K562 (cell line): Measurements from ENCODE around the gene RELA. TPM values are rescaled to one million over a fixed set of nuclear protein-coding genes. Genes with fewer than 3 reads are reported as not detected.

Experiments used
- BHLHE40 ChIP-seq: IDR thresholded peaks from 2 replicates; pipeline ENCODE4 v1.6.1; 2011; ENCODE audit warnings: low read length, improper control_type of control experiment
- BRF2 ChIP-seq: IDR thresholded peaks from 3 replicates; pipeline ENCODE4 v1.6.1; 2011; ENCODE audit warnings: borderline replicate concordance, mild to moderate bottlenecking; ENCODE audit not compliant: insufficient read length, insufficient read depth
- CTBP1 ChIP-seq: fragments of 450-650 bp; IDR thresholded peaks from 2 replicates; pipeline ENCODE4 v1.6.1; 2016; ENCODE audit warnings: borderline replicate concordance
- JUNB ChIP-seq: fragments of 450-650 bp; formaldehyde crosslinking; conservative IDR thresholded peaks from 2 replicates; pipeline ENCODE4 v1.4.0; 2020; ENCODE audit warnings: mild to moderate bottlenecking
- LCOR ChIP-seq: sonication (generic); formaldehyde crosslinking; IDR thresholded peaks from 2 replicates; pipeline ENCODE4 v1.8.0; 2022; ENCODE audit warnings: mild to moderate bottlenecking, missing genetic modification reagents
- NCOR1 ChIP-seq: fragments of 450-650 bp; IDR thresholded peaks from 2 replicates; pipeline ENCODE4 v1.6.1; 2016; ENCODE audit warnings: mild to moderate bottlenecking, moderate library complexity
- SIN3B ChIP-seq: fragments of 450-650 bp; IDR thresholded peaks from 2 replicates; pipeline ENCODE4 v1.6.1; 2017; ENCODE audit warnings: low read depth, mild to moderate bottlenecking, moderate library complexity
- SLC30A9 ChIP-seq: fragments of 250-450 bp; sonication (Bioruptor Pico); IDR thresholded peaks from 2 replicates; pipeline ENCODE4 v1.8.0; 2022; ENCODE audit warnings: mild to moderate bottlenecking, moderate library complexity
- SNAPC5 ChIP-seq: fragments of 250-450 bp; sonication (Bioruptor Pico); IDR thresholded peaks from 2 replicates; pipeline ENCODE4 v1.8.0; 2021; ENCODE audit warnings: moderate library complexity, mild to moderate bottlenecking, inconsistent platforms
- SRSF7 ChIP-seq: fragments of 200-400 bp; formaldehyde crosslinking; optimal IDR thresholded peaks from 2 replicates; pipeline ENCODE3; 2017; ENCODE audit warnings: mild to moderate bottlenecking, low read depth, low read length
- TAF1 ChIP-seq: IDR thresholded peaks from 2 replicates; pipeline ENCODE4 v1.6.1; 2011; ENCODE audit warnings: mild to moderate bottlenecking, low read length, moderate library complexity; ENCODE audit not compliant: insufficient read depth, control insufficient read depth, severe bottlenecking; ENCODE audit errors: extremely low read depth
- TGIF2 ChIP-seq: sonication (generic); formaldehyde crosslinking; IDR thresholded peaks from 2 replicates; pipeline ENCODE4 v1.8.1; 2022; ENCODE audit warnings: mild to moderate bottlenecking, missing genetic modification reagents, moderate library complexity
- ZNF165 ChIP-seq: fragments of 250-450 bp; sonication (Bioruptor Pico); IDR thresholded peaks from 2 replicates; pipeline ENCODE4 v1.4.0; 2020; ENCODE audit warnings: borderline replicate concordance
- ZNF639 ChIP-seq, 2 experiments: fragments of 200-800 bp in 1 of 2; sonication (Bioruptor generic) in 1 of 2; sonication (generic) in 1 of 2; formaldehyde crosslinking in 1 of 2; IDR thresholded peaks in 1 of 2; conservative IDR thresholded peaks in 1 of 2; 2 replicates each; pipeline versions ENCODE4 v1.5.0 to v1.6.1; 2016 to 2020; ENCODE audit warnings: missing compliant biosample characterization in 1 of 2, missing genetic modification characterization in 1 of 2, missing genetic modification reagents in 1 of 2
- polyA plus RNA-seq, 8 experiments: library from polyadenylated mRNA; depleted of rRNA in 4 of 8; stranded (reverse) in 5 of 8; unstranded in 3 of 8; fragments of >200 nt; fragmentation: Nextera tagmentation in 2 of 8; fragmentation: Illumina TruSeq in 1 of 8; extraction: Ambion mirVana in 2 of 8; extraction: Trizol in 1 of 8; gene quantifications; 2 replicates each; pipeline versions ENCODE4 v1.2.1 to v1.2.3, GENCODE V29; 2011 to 2014; ENCODE audit warnings: inconsistent platforms in 1 of 8, missing spikeins in 1 of 8
- total RNA-seq, 7 experiments: library from RNA; depleted of rRNA in 6 of 7; stranded (reverse); fragments of >200 nt in 6 of 7; fragmentation: Illumina TruSeq in 2 of 7; extraction: Trizol in 2 of 7; gene quantifications; 2 replicates each; pipeline versions ENCODE4 v1.2.1 to v1.2.3, GENCODE V29; 2011 to 2021; ENCODE audit warnings: low replicate concordance in 1 of 7
- TF ChIP-seq, protein P1 (sequence below): fragments of 450-650 bp; formaldehyde crosslinking; IDR thresholded peaks from 2 replicates; pipeline ENCODE4 v1.4.0; 2022; ENCODE audit warnings: missing genetic modification characterization
- TF ChIP-seq, protein P2 (sequence below): fragments of 250-450 bp; sonication (Bioruptor Pico); IDR thresholded peaks from 2 replicates; pipeline ENCODE4 v1.8.0; 2022; ENCODE audit warnings: moderate library complexity, mild to moderate bottlenecking, inconsistent platforms
- TF ChIP-seq, protein P3 (sequence below), 3 experiments: fragments of 200-800 bp in 1 of 3; sonication (Bioruptor generic) in 1 of 3; sonication (generic) in 1 of 3; formaldehyde crosslinking in 1 of 3; IDR thresholded peaks; 2 replicates each; pipeline versions ENCODE4 v1.6.1 to v1.8.0; 2016 to 2022; ENCODE audit warnings: mild to moderate bottlenecking in 2 of 3, missing compliant biosample characterization in 2 of 3, missing genetic modification characterization in 2 of 3, missing genetic modification reagents in 1 of 3
- TF ChIP-seq, protein P4 (sequence below): fragments of 250-450 bp; sonication (Bioruptor Pico); IDR thresholded peaks from 2 replicates; pipeline ENCODE4 v1.4.0; 2020; ENCODE audit warnings: mild to moderate bottlenecking, moderate library complexity

Gene RELA
- total and polyA plus RNA-seq, 9 of the 15 experiments (the other 6 are each of a cell fraction or from before 2014, with no cell fraction given) = 6.0 to 67.4 (median 20.6) TPM

GRCh38 chr11:65711785-65712632 is 49.3 kb upstream of the RELA start, which contains the start of gene KAT5 (continued):
- TF ChIP-seq, protein P1, sequence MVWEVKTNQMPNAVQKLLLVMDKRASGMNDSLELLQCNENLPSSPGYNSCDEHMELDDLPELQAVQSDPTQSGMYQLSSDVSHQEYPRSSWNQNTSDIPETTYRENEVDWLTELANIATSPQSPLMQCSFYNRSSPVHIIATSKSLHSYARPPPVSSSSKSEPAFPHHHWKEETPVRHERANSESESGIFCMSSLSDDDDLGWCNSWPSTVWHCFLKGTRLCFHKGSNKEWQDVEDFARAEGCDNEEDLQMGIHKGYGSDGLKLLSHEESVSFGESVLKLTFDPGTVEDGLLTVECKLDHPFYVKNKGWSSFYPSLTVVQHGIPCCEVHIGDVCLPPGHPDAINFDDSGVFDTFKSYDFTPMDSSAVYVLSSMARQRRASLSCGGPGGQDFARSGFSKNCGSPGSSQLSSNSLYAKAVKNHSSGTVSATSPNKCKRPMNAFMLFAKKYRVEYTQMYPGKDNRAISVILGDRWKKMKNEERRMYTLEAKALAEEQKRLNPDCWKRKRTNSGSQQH (CRISPR knock-in tag) = no peak
- TF ChIP-seq, protein P2, sequence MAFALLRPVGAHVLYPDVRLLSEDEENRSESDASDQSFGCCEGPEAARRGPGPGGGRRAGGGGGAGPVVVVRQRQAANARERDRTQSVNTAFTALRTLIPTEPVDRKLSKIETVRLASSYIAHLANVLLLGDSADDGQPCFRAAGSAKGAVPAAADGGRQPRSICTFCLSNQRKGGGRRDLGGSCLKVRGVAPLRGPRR (CRISPR knock-in tag) = peak; percentile 83; the same call in 1 of the 2 replicates
- no peak for TF ChIP-seq TGIF2 (CRISPR knock-in tag)
- TF ChIP-seq, protein P3, sequence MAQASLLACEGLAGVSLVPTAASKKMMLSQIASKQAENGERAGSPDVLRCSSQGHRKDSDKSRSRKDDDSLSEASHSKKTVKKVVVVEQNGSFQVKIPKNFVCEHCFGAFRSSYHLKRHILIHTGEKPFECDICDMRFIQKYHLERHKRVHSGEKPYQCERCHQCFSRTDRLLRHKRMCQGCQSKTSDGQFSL (CRISPR knock-in tag; IDR thresholded peaks at IDR 0.05) = peak; percentile 37; the same call in 1 of the 2 replicates
- TF ChIP-seq, protein P3 (tag; IDR thresholded peaks at IDR 0.05) = no peak
- TF ChIP-seq TAF1 = peak; percentile 81
- TF ChIP-seq SNAPC5 (CRISPR knock-in tag) = no peak
- TF ChIP-seq ZNF165 = peak; percentile 75; the same call in 1 of the 2 replicates
- TF ChIP-seq, protein P4, sequence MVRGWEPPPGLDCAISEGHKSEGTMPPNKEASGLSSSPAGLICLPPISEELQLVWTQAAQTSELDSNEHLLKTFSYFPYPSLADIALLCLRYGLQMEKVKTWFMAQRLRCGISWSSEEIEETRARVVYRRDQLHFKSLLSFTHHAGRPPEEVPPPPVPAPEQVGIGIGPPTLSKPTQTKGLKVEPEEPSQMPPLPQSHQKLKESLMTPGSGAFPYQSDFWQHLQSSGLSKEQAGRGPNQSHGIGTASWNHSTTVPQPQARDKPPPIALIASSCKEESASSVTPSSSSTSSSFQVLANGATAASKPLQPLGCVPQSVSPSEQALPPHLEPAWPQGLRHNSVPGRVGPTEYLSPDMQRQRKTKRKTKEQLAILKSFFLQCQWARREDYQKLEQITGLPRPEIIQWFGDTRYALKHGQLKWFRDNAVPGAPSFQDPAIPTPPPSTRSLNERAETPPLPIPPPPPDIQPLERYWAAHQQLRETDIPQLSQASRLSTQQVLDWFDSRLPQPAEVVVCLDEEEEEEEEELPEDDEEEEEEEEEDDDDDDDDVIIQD (CRISPR knock-in tag) = peak; percentile 76
- peak; percentile 100 for TF ChIP-seq BHLHE40
- peak; percentile 99 for TF ChIP-seq LCOR (CRISPR knock-in tag)
- TF ChIP-seq CTBP1 = peak; percentile 87
- TF ChIP-seq JUNB (CRISPR knock-in tag) = no peak; the same call in 1 of the 2 replicates
- TF ChIP-seq SLC30A9 (CRISPR knock-in tag) = no peak
- peak; percentile 99 for TF ChIP-seq SIN3B
- no peak for TF ChIP-seq BRF2
- peak in 1 of 2 experiments; percentile 91; a peak in 2 of 4 replicates for TF ChIP-seq ZNF639 (CRISPR knock-in tag; conservative IDR thresholded peaks at IDR 0.05 in 1 of 2, IDR thresholded peaks at IDR 0.05 in 1 of 2)
- TF ChIP-seq NCOR1 = no peak; the same call in 1 of the 2 replicates
- TF ChIP-seq SRSF7 = no peak
